ENCODE results near the gene SRPRB.
"Not testable (repeated sequence)": the region's sequence is repeated elsewhere in the genome, so short reads cannot be mapped to it uniquely, and the experiment has no call there.

Gene SRPRB

DNA sequence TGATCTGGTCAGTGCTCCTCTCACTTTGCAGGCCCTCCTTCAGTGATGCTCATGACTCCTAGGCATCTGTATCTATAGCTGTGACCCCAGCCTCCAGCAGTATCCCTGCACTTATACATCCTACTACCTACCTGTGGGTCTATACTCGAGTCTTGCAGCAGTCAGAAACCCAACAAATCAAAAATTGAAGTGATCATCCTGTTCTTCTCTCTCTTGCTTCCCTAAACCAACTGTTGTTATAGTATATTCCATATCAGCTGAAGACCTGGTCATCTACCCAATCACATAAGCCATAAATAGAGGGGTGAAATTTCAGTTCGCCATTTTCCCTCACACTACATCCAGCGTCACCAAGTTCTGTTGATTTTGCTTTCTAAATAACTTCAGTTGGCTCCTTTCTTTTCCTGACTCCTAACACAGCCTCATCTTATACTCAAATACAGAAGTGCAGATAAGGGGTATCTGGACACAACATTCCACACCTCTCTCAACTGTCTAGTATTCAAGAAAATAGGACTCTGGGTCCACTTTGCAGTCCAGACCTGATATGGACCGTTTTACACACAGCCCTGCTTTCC is 25.9 kb upstream of the SRPRB start:
- DNase-seq: no peak

DNA sequence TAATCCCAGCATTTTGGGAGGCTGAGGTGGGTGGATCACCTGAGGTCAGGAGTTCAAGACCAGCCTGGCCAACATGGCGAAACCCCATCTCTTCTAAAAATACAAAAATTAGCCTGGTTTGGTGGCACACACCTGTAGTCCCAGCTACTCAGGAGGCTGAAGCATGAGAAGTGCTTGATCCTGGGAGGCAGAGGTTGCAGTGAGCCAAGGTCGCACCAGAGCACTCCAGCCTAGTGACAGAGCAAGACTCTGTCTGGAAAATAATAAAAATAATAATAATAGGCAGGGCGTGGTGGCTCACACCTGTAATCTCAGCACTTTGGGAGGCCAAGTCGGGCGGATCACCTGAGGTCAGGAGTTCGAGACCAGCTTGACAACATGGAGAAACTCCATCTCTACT is 24.9 kb upstream of the SRPRB start:
- DNase-seq: not testable (repeated sequence)

DNA sequence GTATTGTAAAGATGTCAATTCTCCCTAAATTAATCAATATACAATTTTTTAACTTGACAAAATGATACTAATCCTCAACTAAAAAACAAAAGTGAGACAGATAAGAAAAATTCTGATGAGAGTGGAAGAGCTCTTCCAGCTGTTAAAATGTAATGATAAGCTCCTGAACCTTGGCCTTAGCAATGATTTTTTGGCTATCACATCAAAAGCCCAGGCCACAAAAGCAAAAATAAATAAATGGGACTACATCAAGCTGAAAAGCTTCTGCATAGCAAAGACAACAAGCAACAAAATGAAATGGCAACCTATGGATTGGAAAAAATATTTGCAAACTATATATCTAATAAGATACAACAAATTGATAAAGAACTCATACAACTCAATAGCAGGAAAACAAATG is 24.0 kb upstream of the SRPRB start:
- DNase-seq: no peak

DNA sequence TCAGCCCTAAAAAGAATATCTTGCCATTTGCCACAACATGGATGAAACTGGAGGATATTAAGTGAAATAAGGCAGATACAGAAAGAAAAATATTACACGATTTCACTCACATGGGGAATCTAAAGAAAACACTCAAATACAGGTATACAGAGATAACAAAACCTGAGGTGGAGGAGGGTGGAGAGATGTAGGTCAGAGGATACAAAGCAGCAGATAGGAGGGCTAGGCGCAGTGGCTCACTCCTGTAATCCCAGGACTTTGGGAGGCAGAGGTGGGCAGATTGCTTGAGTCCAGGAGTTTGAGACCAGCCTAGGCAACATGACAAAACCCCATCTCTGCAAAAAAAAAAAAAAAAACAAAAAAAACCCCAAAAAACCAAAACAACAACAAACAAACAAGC is 23.2 kb upstream of the SRPRB start:
- no peak for DNase-seq

DNA sequence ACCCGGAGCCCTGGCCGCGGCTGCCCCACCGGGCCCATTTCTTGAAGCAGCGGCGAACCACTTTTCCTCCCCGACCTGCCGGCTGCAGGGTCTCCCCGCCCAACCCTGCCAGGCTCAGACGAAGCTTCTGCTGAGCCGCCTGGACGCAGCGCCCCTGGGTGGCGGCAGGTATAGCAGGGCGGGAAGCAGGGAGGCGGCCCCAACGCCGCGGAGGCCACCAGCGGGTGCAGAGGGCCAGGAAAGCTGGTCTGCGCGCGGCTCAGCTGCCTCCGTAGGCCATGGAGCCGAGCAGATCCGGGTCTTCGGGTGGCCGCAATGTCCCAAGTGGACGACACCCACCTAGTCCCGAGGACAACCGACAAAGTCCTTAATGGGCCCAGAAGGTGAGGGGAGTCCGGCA is 21.9 kb upstream of the SRPRB start:
- no peak for DNase-seq

DNA sequence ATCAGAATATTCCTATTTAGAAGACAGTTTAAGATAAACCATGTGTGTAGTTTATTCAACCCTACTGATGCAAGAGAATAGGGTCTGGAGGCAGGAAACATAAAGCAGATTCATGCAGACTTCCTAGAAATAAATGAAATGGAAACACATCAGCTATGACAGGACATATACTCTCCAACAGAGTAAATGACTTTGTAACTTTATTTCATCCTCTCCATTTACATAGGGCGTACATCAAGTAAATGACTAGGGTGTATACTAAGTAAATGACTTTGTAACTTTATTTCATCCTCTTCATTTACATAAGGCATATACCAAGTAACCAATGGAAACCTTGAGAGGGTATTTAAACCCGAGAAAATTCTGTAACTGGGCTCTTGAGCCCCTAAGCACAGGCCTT is 17.6 kb upstream of the SRPRB start:
- no peak for DNase-seq

DNA sequence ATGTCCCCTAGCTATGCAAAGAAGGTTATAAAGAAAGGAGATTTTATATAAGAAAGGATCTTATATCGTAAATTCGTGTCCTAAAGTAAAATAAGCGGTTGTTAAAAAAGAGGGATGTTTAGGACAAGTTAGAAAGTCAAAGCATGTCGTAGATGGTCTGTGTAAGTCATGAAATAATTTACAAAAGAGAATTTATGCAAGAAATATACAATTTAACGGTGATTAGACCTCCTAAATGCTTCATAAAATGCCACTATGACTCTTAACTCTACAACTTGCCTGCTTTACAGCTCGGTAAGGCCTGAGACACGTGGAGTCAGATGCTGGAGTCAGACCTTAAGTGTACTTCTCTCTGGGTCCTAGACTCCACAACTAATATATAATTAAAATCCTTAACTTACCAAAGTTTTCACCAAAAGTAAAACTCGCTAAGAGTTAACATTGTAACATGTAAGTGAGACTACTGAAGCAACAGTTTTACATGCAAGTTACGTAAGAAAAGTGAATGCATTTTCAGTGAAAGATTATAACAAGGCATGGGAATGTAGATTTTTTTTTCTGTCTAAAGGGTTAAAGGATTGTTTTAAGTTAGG is 13.3 kb upstream of the SRPRB start:
- no peak for DNase-seq

DNA sequence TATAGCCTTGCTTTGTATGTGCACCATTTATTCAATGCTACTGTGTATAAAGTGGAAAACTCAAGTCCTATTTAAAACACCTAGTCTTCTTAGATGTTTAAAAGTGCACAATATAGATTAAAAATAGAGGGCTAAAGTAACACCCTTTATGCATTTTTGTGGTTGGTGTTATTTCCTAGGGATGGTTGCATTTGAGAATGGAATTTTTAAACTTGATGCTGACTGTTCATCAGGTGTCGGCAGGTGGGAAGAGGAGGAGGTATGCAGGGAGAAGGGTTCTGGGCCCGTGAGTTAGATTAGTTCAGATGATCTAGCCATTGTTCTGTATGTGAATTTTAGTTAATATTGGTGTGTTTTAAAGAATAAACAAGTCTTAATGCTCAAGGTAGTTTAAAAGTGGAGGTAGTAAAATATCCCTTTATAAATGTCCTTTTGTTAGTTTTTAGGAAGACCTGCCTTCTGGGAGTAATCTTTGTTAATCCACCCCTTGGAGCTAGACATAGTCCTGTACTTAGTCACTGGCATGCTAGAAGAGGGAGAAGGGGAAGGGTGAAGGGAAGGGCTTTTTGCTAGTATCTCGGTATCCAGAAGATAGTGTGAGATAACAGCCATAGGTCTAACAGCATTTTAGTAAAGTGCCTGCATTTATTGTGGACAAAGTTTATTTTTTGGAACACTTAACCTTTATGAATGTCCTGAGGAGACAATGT is 8.1 kb upstream of the SRPRB start:
- DNase-seq: no peak

DNA sequence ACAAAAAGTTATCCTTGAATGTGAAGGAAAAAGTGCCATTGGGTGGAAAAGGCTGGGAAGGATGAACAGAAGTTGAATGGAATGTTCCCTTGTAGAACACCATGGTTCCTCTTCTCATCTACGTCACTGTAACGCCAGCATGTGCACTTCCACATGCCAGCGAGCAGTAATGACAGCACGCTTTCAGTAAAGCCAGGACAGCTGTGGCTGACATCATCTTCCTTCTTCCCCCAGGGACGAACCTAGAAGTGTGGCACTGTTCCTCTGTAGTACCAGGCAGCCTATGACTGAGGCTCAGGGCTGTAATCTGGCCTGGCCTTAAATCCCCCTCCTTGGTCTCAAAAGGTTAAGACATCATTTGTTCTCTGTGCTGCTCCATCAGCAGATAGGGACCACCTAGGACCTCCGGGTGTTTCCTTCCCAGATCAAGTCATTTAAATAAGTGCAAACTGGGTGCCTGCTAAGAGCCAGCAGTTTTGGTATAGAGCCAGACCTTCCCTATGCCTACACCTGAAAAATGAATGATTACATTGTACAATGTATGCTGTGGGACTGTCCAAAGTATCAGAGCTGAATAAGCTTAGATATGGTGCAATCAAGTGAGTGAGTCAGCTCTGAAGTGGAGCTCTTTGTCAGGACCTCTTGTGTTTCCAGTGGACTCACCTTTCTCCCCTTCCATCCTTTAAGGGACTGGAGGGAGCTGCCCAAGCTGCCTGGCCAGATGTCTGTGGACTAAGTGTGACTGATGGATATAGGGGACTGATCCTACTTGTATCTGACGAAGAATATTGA is 5.6 kb upstream of the SRPRB start:
- no peak for DNase-seq

DNA sequence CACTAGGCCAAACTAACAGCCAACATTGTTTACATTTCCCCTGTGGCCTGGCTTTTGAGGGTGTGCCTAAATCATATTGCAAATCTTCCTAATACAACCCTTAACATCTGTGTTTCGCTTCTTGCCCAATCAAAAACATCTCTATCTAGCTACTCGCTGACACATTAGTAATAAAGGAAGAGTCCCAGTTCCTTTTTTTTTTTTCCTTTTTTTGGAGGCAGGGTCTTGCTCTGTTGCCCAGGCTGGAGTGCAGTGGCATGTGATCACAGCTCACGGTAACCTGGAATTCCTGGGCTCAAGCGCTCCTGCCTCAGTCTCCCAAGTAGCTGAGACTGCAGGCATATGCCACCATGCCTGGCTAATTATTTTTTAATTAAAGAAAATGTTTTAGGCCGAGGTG is 2.1 kb upstream of the SRPRB start:
- no peak for DNase-seq

DNA sequence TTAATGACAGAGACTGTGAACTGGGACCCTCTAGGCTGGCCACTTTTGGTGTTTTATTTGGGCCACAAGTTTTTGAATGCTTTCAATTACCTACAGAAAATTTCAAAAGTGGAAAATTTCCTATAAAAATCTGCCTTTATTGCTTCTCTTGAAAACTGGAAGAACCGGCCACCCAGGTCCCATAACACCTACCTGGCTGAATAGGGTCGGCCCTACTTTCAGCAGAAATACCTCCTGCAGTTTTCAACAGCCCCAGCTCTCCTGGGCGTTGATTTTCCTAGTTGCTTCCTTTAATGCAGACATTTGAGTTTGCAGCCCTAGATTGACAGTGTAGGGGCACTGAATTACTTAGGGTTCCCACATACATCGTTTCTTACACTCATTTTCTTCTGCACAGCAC is 719 bp upstream of the SRPRB start:
- no peak for DNase-seq

DNA sequence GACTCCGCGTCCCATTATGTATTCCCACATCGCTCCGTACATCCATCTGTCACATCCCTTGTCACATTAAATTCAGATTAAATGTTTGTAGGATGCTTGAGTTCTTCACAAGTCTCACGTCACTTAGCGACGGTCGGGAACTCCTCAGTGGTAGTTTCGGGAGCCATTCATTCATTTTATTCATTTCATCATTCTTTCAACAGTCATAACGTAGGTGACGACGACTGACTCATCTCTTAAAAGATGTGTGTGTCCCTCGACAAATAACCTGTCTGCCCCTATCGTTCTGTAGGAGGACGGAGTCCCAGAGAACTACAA is 272 bp upstream of the SRPRB start:
- no peak for DNase-seq

DNA sequence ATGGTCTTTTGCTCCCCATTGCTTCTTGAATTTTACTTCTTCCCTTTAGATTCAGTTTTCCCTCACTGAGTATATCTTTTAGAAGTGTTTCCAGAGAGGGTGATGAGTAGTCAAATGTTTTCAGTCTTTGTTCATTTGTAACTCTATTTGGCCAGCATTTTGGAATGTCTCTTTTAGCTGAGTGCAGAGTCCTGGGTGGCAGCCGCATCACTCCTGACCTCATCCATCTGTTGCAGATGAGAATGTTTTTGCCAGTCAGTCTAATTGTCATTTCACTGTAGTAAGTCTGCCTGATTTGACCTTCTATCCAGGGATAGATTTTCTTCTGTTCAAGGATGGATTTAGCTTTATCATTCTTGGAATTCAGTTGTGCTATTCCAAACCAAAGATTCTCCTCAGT is 7.3 kb downstream of the SRPRB start:
- no peak for DNase-seq

DNA sequence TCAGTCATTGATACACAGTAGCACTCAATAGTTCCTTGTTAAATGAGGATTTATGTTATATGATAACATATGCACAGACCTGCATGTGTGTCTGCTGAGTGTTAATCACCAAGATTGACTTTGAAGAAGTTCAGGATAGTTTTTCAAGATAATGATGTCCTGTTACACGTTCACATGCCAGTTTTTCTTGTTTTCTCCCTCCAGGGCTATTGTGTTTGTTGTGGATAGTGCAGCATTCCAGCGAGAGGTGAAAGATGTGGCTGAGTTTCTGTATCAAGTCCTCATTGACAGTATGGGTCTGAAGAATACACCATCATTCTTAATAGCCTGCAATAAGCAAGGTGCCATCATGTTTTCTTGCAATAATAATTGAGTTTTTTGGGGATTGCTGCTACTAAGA is 9.8 kb downstream of the SRPRB start:
- DNase-seq: no peak

DNA sequence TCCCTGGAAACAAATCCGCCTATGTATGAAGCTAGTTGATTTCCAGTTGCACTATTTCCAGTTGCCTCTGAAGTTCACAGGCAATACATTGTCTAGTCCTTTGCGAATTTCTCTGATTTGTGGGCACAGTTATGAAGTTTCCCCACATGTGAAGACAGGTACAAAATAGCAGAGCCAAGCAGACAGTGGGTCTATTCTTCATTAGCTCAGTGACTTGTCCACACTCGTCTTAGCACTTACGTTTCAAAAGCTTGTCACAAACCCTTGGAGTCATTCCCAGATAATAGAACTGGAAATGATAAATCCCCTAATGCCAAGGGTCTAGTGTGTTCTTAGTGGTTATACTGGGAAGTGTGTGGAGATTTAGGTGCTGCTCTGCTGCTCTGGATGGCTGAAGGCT is 14.5 kb downstream of the SRPRB start:
- no peak for DNase-seq

DNA sequence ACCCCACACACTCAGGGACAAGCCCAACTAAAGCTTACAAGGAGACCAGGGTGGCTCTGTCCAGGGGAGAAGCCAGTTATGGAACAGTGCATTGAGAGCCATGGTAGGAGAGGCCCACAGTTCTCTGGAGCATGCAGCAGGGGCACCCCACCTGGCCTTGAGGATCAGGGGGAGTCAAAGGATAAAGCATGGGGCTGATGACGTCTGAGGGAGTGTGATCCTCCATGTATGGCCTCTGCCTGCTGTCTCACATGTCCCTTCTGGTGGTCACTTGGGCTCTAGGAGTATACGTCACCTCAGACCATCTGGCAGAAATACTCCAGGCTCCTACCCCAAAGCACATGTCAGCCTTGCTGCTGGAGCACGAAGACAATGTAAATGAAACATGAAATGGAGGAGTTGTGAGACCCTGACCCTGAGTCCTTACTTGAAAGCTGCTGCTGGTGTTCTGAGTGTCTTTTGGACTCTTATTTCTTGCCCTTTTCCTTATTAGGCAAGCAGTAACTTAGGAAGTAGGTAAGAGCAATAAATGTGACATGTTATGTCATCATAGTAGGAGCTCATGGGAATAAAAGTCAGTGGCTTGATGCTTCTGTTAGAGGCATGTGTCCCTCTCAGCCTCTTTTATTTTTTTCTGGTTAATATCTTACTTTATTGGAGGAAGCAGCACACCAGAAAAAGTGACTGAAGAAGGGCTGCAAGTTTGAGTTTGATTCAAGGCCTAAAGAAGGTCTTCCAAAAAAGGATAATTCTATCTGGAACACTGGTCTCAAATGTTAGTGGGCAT is 15.5 kb downstream of the SRPRB start:
- DNase-seq: no peak

DNA sequence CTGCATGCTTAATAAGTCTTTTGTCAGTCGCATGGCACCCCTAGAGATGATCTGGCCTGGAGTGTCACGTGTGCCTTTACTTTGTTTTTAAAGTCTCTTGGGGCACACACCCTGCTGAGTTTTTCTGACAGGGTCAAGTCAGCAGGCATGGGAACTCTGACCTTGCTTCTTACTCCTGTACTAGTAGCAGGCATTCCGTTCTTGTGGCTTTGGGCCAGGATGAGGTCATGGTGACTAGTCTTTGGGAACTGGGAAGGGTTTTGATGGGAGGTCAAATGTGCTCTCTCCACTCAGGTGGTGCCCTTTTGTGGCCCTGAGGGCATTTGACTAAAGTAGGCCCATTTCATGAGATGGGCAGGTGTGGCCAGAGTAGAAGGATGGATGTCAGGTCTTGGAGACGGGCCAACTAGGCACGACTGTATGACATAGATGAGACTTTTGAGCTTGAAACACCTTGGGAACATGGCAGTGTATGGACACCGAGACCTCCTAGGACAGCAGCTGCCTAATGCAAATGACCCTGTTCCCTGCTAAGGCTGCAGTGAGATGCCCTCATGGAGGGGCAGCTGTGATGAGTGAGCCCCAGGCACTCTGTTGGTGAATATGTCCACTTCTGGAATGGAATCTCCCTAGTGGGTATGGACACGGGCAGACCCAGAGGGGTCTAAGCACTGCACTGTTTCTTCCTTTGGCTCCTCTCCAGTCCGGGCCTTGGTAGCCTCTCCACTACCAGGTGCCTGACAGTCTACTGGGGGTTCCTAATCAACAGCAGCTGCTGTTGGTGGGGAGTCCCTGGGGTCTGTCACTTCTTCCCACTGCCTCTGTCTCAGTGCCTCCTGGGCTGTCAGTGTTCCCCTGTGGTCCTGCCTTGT is 16.4 kb downstream of the SRPRB start:
- DNase-seq: no peak

DNA sequence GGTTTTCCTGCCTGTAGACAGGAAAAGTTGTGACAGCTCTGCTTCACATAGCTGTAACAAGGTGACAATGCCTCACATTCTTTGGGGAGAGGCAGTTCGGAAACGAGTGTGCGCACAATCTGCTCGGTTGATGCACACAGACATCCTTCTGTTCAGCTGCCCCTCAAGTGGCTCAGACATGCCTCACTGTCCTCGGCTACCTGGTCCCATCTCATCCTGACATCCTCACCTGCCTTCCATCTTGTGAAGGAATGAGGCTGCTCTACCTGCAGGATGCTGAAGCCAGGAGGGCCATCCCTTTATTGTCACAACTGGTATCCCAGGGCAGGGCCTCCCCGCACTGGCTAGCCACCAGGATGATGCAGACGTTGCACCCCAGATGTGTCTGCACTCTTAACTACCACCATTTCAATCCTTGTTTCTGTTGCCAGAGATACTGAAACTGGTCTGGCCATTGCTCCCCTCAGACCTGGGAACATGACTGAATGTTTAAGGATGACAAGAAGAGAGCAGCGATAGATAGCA is 19.4 kb downstream of the SRPRB start:
- no peak for DNase-seq

DNA sequence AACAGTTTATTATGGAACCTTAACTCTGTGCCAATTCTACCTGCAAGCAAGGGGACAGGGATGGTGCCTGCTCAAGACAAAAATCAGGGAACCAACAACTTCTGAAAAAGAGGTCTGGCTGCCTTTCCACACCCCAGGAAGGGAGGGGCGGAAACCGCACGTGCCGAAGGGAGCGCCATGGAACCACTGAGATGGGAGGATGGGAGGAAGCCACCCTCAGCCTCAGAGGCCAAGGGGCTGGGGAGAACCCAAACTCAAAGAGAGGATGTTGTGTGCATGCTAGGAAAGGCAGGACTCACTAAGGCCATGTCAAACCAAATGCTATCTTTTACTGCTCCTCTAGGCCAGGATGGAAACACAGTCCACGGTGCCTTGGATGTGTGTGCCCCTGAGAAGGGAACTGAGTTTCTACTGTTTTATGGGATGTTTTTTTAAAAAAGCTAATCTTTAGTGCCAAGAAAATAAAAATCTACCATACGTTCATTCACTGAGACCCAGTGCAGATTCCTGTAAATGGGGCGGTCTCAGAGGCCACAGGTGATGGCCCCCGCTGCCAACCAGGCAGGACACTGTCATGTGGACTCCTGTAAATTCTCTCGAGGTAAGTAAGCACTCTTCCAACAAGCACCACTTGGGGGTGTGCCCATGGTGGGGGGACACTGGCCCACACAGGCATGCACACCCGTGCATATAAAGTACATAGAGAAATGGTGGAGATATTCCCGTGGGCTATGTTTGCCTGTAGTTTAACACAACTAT is 20.5 kb downstream of the SRPRB start:
- no peak for DNase-seq

DNA sequence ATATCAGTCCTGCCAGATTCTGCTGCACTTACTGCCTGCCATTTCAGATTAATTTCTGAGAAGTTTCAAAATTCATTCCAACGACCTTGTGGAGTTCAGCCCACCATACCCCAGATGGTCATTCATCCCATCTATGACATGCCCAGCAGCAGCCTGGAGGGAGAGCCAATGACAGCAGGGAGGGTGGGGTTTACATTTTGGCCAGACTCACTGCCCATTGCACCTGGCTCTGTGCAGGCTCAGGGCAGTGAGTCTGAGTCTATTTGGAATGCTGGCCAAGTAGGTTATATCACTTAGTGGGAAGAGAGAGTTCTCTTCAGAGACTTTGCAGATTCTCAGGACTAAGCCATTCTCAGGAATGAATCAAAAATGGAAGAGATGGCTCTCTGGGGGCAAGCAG is 21.5 kb downstream of the SRPRB start:
- DNase-seq: no peak

DNA sequence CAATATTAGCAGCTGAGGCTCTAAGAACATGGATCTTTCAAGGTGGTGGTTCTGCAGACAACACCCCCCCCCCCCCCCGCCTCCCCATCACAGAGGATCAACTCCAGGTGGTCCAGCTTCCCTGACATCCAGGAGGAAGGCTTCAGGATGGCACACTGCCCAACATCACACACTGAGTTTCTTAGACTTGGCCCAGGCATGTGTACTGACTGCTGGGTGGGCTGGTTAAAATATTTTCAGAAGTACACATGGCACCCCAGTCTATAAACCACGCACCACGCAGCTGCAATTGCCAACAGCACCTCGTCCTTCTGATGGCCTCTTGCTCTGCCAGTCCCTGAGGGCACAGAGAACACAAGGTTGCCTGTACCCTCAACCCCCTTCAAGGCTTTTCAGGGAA is 22.1 kb downstream of the SRPRB start:
- no peak for DNase-seq

All from central memory CD4-positive, alpha-beta T cell (primary cell).